Kidney epithelial cell (primary cell): ENCODE results near the gene MSANTD4. TPM values are rescaled to one million over a fixed set of nuclear protein-coding genes. Genes with fewer than 3 reads are reported as not detected.
"Not testable (repeated sequence)": the region's sequence is repeated elsewhere in the genome, so short reads cannot be mapped to it uniquely, and the experiment has no call there.

Experiments
- DNase-seq: peaks from one replicate; pipeline ENCODE4 v3.0.0-alpha.2; 2010; ENCODE audit warnings: low read depth
- H3K27me3 ChIP-seq: 2 replicates; pipeline ENCODE4 v1.6.0; 2011; ENCODE audit warnings: low read length; ENCODE audit not compliant: control insufficient read depth, insufficient read depth
- H3K36me3 ChIP-seq: 2 replicates; pipeline ENCODE4 v1.5.1; 2011; ENCODE audit warnings: low read length; ENCODE audit not compliant: control insufficient read depth, insufficient read depth
- H3K4me3 ChIP-seq: 2 replicates; pipeline ENCODE4 v1.5.1; 2011; ENCODE audit warnings: low read depth, mild to moderate bottlenecking, control low read depth, low read length
- total RNA-seq: library from RNA; depleted of rRNA; stranded (reverse); fragments of >200 nt; gene quantifications from 2 replicates; pipeline ENCODE4 v1.2.3, GENCODE V29; 2015
- TF ChIP-seq, protein P1 (sequence below): IDR thresholded peaks from 2 replicates; pipeline ENCODE4 v1.5.1; 2011; ENCODE audit warnings: mild to moderate bottlenecking, moderate library complexity, low read length, control low read depth, inconsistent platforms; ENCODE audit not compliant: insufficient read depth, poor library complexity, severe bottlenecking

MSANTD4 gene
- total RNA-seq, 1 donor from 2014 or later: 33.8 TPM

DNA sequence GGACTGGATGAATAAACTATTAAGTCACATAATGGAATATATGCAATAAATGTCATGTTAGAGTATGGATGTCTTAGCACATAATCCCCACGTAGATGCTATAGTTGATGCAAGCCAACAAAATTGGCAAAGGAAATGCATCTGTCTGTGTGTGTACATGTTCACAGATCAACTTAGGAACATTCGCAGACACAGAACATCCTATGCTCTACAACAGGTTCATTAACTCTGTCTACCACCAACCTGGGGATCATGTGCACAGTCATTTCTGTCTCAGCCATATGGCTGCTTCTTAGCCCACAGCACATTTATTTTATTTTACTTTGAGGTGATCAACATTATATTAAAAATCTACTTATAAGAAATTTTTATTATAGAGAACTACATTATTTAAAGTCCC, 4.9 kb downstream of the MSANTD4 start:
- DNase-seq: no peak
- TF ChIP-seq, protein P1, sequence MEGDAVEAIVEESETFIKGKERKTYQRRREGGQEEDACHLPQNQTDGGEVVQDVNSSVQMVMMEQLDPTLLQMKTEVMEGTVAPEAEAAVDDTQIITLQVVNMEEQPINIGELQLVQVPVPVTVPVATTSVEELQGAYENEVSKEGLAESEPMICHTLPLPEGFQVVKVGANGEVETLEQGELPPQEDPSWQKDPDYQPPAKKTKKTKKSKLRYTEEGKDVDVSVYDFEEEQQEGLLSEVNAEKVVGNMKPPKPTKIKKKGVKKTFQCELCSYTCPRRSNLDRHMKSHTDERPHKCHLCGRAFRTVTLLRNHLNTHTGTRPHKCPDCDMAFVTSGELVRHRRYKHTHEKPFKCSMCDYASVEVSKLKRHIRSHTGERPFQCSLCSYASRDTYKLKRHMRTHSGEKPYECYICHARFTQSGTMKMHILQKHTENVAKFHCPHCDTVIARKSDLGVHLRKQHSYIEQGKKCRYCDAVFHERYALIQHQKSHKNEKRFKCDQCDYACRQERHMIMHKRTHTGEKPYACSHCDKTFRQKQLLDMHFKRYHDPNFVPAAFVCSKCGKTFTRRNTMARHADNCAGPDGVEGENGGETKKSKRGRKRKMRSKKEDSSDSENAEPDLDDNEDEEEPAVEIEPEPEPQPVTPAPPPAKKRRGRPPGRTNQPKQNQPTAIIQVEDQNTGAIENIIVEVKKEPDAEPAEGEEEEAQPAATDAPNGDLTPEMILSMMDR: no peak
- no peaks in the 10 kb centered on the region for H3K36me3 ChIP-seq

DNA sequence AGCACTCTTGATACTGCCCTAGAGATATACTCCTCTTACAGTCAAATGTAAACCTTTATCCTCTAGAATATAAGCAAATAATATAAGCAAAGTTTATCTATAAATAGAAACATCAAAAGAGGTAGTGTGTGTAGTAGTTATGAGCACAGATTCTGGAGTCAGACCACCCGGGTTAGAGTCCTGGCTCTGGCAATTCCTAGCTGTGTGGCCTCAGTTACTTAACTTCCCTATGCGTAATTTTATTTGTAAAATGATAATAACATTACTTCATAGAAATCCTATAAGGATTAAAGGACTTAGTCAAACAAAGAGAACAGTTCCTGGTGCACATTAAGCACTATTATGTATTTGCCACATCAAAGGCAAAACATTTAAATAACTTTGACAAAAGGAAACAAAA, 7.0 kb downstream of the MSANTD4 start:
- Histone ChIP-seq H3K36me3 (no peaks in the 10 kb centered on the region), H3K4me3 (no peak overlapping the region), H3K27me3 (no peaks in the 10 kb centered on the region)
- no peak for DNase-seq
- TF ChIP-seq, protein P1: no peak

More for the DNA sequence above, 4.9 kb downstream of the MSANTD4 start:
- Histone ChIP-seq H3K4me3 (no peak overlapping the region), H3K27me3 (no peaks in the 10 kb centered on the region)

DNA sequence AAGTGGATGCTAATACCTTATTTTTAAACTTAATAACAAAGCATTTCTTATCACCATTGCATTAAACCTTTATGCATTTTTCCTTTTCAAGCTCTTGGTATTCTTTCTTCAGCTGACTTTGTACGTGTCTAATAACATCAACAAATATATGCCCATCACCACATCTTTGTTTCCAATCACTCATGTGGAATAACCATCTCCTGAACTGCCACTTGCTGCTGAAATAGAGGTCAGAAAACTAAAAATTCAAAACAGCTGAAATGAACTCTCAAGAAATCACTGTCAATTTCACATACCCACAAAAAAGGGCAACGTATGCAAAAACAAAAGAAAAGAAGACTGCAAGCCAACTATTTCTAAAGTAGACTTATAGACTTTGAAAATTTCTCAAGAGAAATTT, 7.4 kb downstream of the MSANTD4 start:
- no peak for DNase-seq
- Histone ChIP-seq H3K36me3 (no peaks in the 10 kb centered on the region), H3K27me3 (no peaks in the 10 kb centered on the region), H3K4me3 (no peak overlapping the region)
- TF ChIP-seq, protein P1: no peak

DNA sequence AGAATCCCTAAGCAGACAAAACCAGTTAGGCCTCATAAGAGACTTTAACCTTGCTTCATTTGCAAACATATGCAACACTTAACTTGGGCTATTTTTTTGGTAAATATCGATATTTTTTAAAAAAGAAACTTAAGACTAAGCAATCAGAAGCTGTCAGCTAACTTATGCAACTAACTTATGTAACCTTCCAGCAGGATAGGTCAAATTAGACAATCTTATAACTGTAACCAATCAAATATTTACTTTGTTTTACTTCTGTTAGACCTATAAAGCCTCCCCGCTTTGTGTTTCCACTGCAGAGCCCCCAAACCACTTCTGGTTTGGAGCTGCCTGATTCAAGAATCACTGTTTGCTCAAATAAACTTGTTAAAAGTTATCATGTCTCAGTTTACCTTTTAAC, 8.0 kb downstream of the MSANTD4 start:
- H3K36me3 ChIP-seq: no peaks in the 10 kb centered on the region
- no peaks in the 10 kb centered on the region for H3K27me3 ChIP-seq
- no peak overlapping the region for H3K4me3 ChIP-seq
- DNase-seq: no peak
- TF ChIP-seq, protein P1: no peak

DNA sequence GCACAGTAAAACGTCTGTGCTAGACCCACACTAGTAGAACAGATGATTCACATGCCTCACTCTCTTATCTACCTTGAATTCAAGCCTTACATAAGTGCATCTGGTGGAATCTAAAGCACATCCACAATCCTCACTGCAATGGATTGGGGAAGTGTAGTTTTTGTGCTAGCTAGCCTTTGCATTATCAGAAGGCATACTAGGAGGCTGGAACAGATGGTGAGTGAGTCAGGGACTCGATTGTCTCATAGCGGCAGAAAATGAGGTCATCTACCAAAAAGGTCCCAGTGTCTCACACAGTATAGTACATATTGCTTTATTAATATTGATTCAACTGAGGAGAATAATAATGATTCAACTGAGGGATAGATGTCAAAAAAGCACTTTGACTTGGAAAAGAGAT, 9.3 kb downstream of the MSANTD4 start:
- TF ChIP-seq, protein P1: no peak
- H3K36me3 ChIP-seq: no peaks in the 10 kb centered on the region
- no peak for DNase-seq
- no peak overlapping the region for H3K4me3 ChIP-seq
- H3K27me3 ChIP-seq: no peaks in the 10 kb centered on the region

DNA sequence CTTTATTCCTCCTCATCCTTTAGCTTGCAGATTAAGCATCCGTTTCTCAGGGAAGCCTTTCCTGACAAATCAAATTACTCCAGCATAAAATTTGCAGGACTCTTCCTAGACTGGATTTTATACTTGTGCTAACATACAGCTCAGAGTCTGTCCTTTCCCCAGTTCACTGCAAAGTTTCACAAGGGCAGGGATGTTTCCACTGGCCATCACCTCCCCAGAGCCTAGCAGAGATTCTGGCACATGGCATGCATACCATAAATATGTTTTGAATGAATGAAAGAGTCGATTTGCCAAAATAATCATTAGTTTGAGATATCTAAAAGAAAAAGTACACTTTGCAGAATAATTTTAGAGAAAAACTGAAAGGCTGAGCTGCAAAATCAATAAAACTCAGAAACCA, 10.6 kb downstream of the MSANTD4 start:
- TF ChIP-seq, protein P1: no peak
- H3K36me3 ChIP-seq: no peaks in the 10 kb centered on the region
- no peak overlapping the region for H3K4me3 ChIP-seq
- H3K27me3 ChIP-seq: no peaks in the 10 kb centered on the region
- no peak for DNase-seq

DNA sequence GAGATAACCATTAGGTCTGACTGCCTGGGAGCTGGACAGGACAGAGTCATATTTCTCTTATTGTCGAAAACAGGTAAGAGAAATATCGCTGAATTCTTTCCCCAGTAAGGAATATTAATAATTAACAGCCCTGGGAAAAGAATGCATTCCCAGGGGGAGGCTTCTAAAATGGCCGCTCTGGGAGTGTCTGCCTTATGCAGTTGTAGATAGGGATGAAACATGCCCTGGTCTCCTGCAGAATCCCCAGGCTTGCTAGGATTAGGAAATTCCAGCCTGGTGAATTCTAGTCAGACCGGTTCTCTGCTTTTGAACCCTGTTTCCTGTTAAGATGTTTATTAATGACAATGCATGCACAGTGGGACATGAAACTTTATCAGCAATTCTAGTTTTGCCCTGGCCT, 18.9 kb downstream of the MSANTD4 start:
- not testable (repeated sequence) for H3K27me3 ChIP-seq, DNase-seq, H3K36me3 ChIP-seq, H3K4me3 ChIP-seq
